Testis (tissue), 3 donors: ENCODE measurements around the gene WBP11. TPM values are rescaled to one million over a fixed set of nuclear protein-coding genes. Genes with fewer than 3 reads are reported as not detected.

Experiments
- DNase-seq: peaks from one replicate; pipeline ENCODE4 v3.0.0-alpha.2; 2019
- H3K27ac ChIP-seq, 2 donors: fragments of 200-600 bp; sonication (generic); one replicate each; pipeline ENCODE4 v1.5.1; 2019
- H3K27me3 ChIP-seq: fragments of 200-600 bp; sonication (generic); one replicate; pipeline ENCODE4 v1.5.1; 2019
- H3K36me3 ChIP-seq: fragments of 200-600 bp; sonication (generic); one replicate; pipeline ENCODE4 v1.5.1; 2017; ENCODE audit warnings: low read depth; ENCODE audit errors: missing control alignments
- H3K4me1 ChIP-seq: fragments of 200-600 bp; sonication (generic); one replicate; pipeline ENCODE4 v1.5.1; 2019
- H3K4me3 ChIP-seq, 2 donors: fragments of 200-600 bp; sonication (generic); one replicate each; pipeline ENCODE4 v1.5.1; 2017 to 2019
- H3K9me3 ChIP-seq: fragments of 200-600 bp; sonication (generic); one replicate; pipeline ENCODE4 v1.5.1; 2017
- CTCF ChIP-seq, 3 experiments: fragments of 450-650 bp in 2 of 3; fragments of 200-600 bp in 1 of 3; sonication (generic) in 1 of 3; IDR thresholded peaks; one replicate each; pipeline ENCODE4 v1.5.1; 2016 to 2019; ENCODE audit warnings: antibody characterized with exemption in 3 of 3, mild to moderate bottlenecking in 2 of 3, moderate library complexity in 1 of 3
- POLR2A ChIP-seq: fragments of 450-650 bp; IDR thresholded peaks from one replicate; pipeline ENCODE4 v1.6.1; 2017; ENCODE audit warnings: antibody characterized with exemption, mild to moderate bottlenecking, moderate library complexity
- WGBS, 2 donors: methylation state at CpG; one replicate each; pipeline ENCODE4 v1.1.5; 2018; 5-methylcytosine and 5-hydroxymethylcytosine counted together
- intact Hi-C: fragments of 100-400 bp; cut with DNase I; formaldehyde crosslinking; loops from one replicate; pipeline ENCODE4 v1.15.1; 2023; ENCODE audit warnings: low total_unique reads
- polyA plus RNA-seq: library from polyadenylated mRNA; stranded (reverse); fragments of 350-450 nt; fragmentation: Illumina TruSeq; extraction: RNeasy Lipid Tissue Mini Kit (QIAGEN cat#74804); gene quantifications from one replicate; pipeline ENCODE4 v1.2.3, GENCODE V29; 2014; ENCODE audit warnings: low read depth, low replicate concordance; ENCODE audit not compliant: insufficient read depth
- total RNA-seq, 2 donors: library from RNA; depleted of rRNA; stranded (reverse); fragments of >200 nt; gene quantifications; one replicate each; pipeline ENCODE4 v1.2.3, GENCODE V29; 2016

WBP11 gene
- total and polyA plus RNA-seq, 3 donors from 2014 or later = 37.8 to 117 (median 41.7) TPM

GRCh38 chr12:14781563-14781962 is 21.7 kb downstream of the WBP11 start:
- Histone ChIP-seq H3K27ac (no peak overlapping the region), H3K4me3 (no peak overlapping the region), H3K4me1 (no peaks in the 10 kb centered on the region), H3K36me3 (no peaks in the 10 kb centered on the region), H3K9me3 (no peaks in the 10 kb centered on the region), H3K27me3 (no peaks in the 10 kb centered on the region)
- intact Hi-C loops = no loop called here
- no peak for DNase-seq
- TF ChIP-seq CTCF (IDR thresholded peaks at IDR 0.05) = no peak
- no peak for TF ChIP-seq POLR2A
- WGBS, 2 donors = 54 to 63% methylated on average over 2 of the region's 2 CpGs

- H3K4me3 ChIP-seq = no peak overlapping the region
- H3K27ac ChIP-seq = no peak overlapping the region
Observed at GRCh38 chr12:14780859-14781258, 22.4 kb downstream of the WBP11 start.

GRCh38 chr12:14779834-14780233 is 23.4 kb downstream of the WBP11 start:
- H3K4me3 ChIP-seq = no peak overlapping the region
- TF ChIP-seq POLR2A (no peak), CTCF (IDR thresholded peaks at IDR 0.05) (no peak)
- DNase-seq = no peak
- no peak overlapping the region for H3K27ac ChIP-seq
- intact Hi-C loops = no loop called here
- H3K9me3 ChIP-seq = no peaks in the 10 kb centered on the region
- H3K4me1 ChIP-seq = peaks cover 8% of the 10 kb centered on the region
- no peaks in the 10 kb centered on the region for H3K27me3 ChIP-seq
- 89 to 98% methylated on average over 2 of the region's 2 CpGs for WGBS, 2 donors
- H3K36me3 ChIP-seq = no peaks in the 10 kb centered on the region

More at GRCh38 chr12:14780859-14781258, 22.4 kb downstream of the WBP11 start:
- 83 to 85% methylated on average over 3 of the region's 3 CpGs for WGBS, 2 donors
- Histone ChIP-seq H3K9me3 (no peaks in the 10 kb centered on the region), H3K4me1 (peaks cover 5% of the 10 kb centered on the region), H3K36me3 (no peaks in the 10 kb centered on the region), H3K27me3 (no peaks in the 10 kb centered on the region)
- intact Hi-C loops = no loop called here
- TF ChIP-seq POLR2A = no peak
- no peak for DNase-seq

GRCh38 chr12:14777271-14777670 is 26.0 kb downstream of the WBP11 start:
- no peaks in the 10 kb centered on the region for H3K9me3 ChIP-seq
- no peak overlapping the region for H3K4me3 ChIP-seq
- TF ChIP-seq POLR2A = no peak
- TF ChIP-seq CTCF (IDR thresholded peaks at IDR 0.05) = no peak
- DNase-seq = no peak
- H3K27ac ChIP-seq = no peak overlapping the region
- peaks cover 8% of the 10 kb centered on the region for H3K4me1 ChIP-seq
- intact Hi-C loops = no loop called here
- WGBS, 2 donors = 56 to 74% methylated on average over 3 of the region's 3 CpGs
- H3K36me3 ChIP-seq = no peaks in the 10 kb centered on the region
- no peaks in the 10 kb centered on the region for H3K27me3 ChIP-seq

GRCh38 chr12:14776236-14776961 is 26.9 kb downstream of the WBP11 start:
- H3K9me3 ChIP-seq = no peaks in the 10 kb centered on the region
- H3K36me3 ChIP-seq = no peaks in the 10 kb centered on the region
- no peak overlapping the region for H3K4me3 ChIP-seq
- intact Hi-C loops = no loop called here
- 63 to 76% methylated on average over 5 of the region's 5 CpGs for WGBS, 2 donors
- no peaks in the 10 kb centered on the region for H3K27me3 ChIP-seq
- TF ChIP-seq CTCF (IDR thresholded peaks at IDR 0.05) = no peak
- no peak for TF ChIP-seq POLR2A
- peaks cover 14% of the 10 kb centered on the region for H3K4me1 ChIP-seq
- H3K27ac ChIP-seq = no peak overlapping the region
- DNase-seq = no peak
